22Rv1 (cell line): ENCODE measurements around the gene FXYD6.

ENCODE experiments used
- ZFX ChIP-seq: fragments of 450-650 bp; IDR thresholded peaks from 2 replicates; pipeline ENCODE4 v1.6.1; 2017; ENCODE audit warnings: antibody characterized with exemption, borderline replicate concordance
- TF ChIP-seq, protein P1 (sequence below): fragments of 450-650 bp; IDR thresholded peaks from 2 replicates; pipeline ENCODE4 v1.5.1; 2017; ENCODE audit warnings: mild to moderate bottlenecking

- TF ChIP-seq, protein P1, sequence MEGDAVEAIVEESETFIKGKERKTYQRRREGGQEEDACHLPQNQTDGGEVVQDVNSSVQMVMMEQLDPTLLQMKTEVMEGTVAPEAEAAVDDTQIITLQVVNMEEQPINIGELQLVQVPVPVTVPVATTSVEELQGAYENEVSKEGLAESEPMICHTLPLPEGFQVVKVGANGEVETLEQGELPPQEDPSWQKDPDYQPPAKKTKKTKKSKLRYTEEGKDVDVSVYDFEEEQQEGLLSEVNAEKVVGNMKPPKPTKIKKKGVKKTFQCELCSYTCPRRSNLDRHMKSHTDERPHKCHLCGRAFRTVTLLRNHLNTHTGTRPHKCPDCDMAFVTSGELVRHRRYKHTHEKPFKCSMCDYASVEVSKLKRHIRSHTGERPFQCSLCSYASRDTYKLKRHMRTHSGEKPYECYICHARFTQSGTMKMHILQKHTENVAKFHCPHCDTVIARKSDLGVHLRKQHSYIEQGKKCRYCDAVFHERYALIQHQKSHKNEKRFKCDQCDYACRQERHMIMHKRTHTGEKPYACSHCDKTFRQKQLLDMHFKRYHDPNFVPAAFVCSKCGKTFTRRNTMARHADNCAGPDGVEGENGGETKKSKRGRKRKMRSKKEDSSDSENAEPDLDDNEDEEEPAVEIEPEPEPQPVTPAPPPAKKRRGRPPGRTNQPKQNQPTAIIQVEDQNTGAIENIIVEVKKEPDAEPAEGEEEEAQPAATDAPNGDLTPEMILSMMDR, result no peak
- no peak for TF ChIP-seq ZFX
These were observed 50.8 kb downstream of the FXYD6 start for GRCh38 chr11:117825538-117826189.
